HFFc6 (cell line): ENCODE results near the gene OR2S2. TPM values are rescaled to one million over a fixed set of nuclear protein-coding genes. Genes with fewer than 3 reads are reported as not detected.
"Not testable (repeated sequence)": the region's sequence is repeated elsewhere in the genome, so short reads cannot be mapped to it uniquely, and the experiment has no call there.

Experiments used
- DNase-seq: peaks from one replicate; pipeline ENCODE4 v3.0.0-alpha.2; 2018
- H3K27ac Mint-ChIP-seq: 2 replicates; pipeline ENCODE4 v1.8.0; 2020; ENCODE audit warnings: mild to moderate bottlenecking, mixed read lengths
- H3K27me3 Mint-ChIP-seq: 2 replicates; pipeline ENCODE4 v1.8.0; 2021; ENCODE audit warnings: mild to moderate bottlenecking, moderate library complexity, mixed read lengths; ENCODE audit not compliant: insufficient read depth
- H3K36me3 Mint-ChIP-seq: 2 replicates; pipeline ENCODE4 v1.8.0; 2021; ENCODE audit warnings: low read depth, mixed read lengths
- H3K4me1 Mint-ChIP-seq: 2 replicates; pipeline ENCODE4 v1.8.0; 2020; ENCODE audit warnings: low read depth, mixed read lengths
- H3K4me3 Mint-ChIP-seq: 2 replicates; pipeline ENCODE4 v1.8.0; 2020; ENCODE audit warnings: mild to moderate bottlenecking, moderate library complexity, mixed read lengths
- H3K9me3 Mint-ChIP-seq: 2 replicates; pipeline ENCODE4 v1.8.0; 2020; ENCODE audit warnings: mild to moderate bottlenecking, mixed read lengths
- CTCF ChIP-seq: fragments of 200-600 bp; sonication (generic); IDR thresholded peaks from 2 replicates; pipeline ENCODE4 v1.5.0; 2021; ENCODE audit warnings: antibody characterized with exemption, mild to moderate bottlenecking
- total RNA-seq, 6 experiments: library from RNA; stranded (reverse); fragmentation: NEBNext Ultra II Directional; extraction: Animal tissue kit (Norgen Biotek cat#: 25700); gene quantifications; 2 replicates in 1 of 6; 3 replicates in 5 of 6; pipeline ENCODE4 v1.2.3, GENCODE V29; 2021

Gene OR2S2
- total RNA-seq, 6 experiments from 2014 or later: not detected

GRCh38 chr9:35935755-35936509, 22.0 kb downstream of the OR2S2 start:
- Mint-ChIP-seq H3K36me3 (peaks cover 8% of the 10 kb centered on the region), H3K27me3 (no peaks in the 10 kb centered on the region), H3K9me3 (peaks cover 4% of the 10 kb centered on the region), H3K27ac (peak overlapping the region; percentile 83), H3K4me1 (peaks cover 76% of the 10 kb centered on the region), H3K4me3 (no peak overlapping the region)
- DNase-seq: peak; percentile 74
- no peak for TF ChIP-seq CTCF

GRCh38 chr9:35935261-35935660, 22.7 kb downstream of the OR2S2 start:
- H3K27ac Mint-ChIP-seq: peak overlapping the region; percentile 39
- peaks cover 8% of the 10 kb centered on the region for H3K36me3 Mint-ChIP-seq
- TF ChIP-seq CTCF: no peak
- no peak for DNase-seq
- no peak overlapping the region for H3K4me3 Mint-ChIP-seq
- H3K9me3 Mint-ChIP-seq: peaks cover 4% of the 10 kb centered on the region
- H3K27me3 Mint-ChIP-seq: no peaks in the 10 kb centered on the region
- H3K4me1 Mint-ChIP-seq: peaks cover 73% of the 10 kb centered on the region

GRCh38 chr9:35934069-35934468, 23.9 kb downstream of the OR2S2 start:
- peak overlapping the region; percentile 27 for H3K27ac Mint-ChIP-seq
- H3K27me3 Mint-ChIP-seq, H3K9me3 Mint-ChIP-seq, H3K36me3 Mint-ChIP-seq, DNase-seq, H3K4me3 Mint-ChIP-seq: not testable (repeated sequence)
- peaks cover 67% of the 10 kb centered on the region for H3K4me1 Mint-ChIP-seq

- H3K4me1 Mint-ChIP-seq: peaks cover 67% of the 10 kb centered on the region
- peaks cover 4% of the 10 kb centered on the region for H3K9me3 Mint-ChIP-seq
- H3K27ac Mint-ChIP-seq: peak overlapping the region; percentile 27
- DNase-seq: no peak
- H3K36me3 Mint-ChIP-seq: peaks cover 8% of the 10 kb centered on the region
- H3K27me3 Mint-ChIP-seq: no peaks in the 10 kb centered on the region
- no peak overlapping the region for H3K4me3 Mint-ChIP-seq
- TF ChIP-seq CTCF: no peak
These were observed 24.3 kb downstream of the OR2S2 start for GRCh38 chr9:35933550-35934067.

GRCh38 chr9:35932735-35933134, 25.2 kb downstream of the OR2S2 start:
- no peak for TF ChIP-seq CTCF
- Mint-ChIP-seq H3K4me1 (peaks cover 60% of the 10 kb centered on the region), H3K27me3 (no peaks in the 10 kb centered on the region), H3K27ac (no peak overlapping the region), H3K36me3 (peaks cover 8% of the 10 kb centered on the region), H3K9me3 (peaks cover 4% of the 10 kb centered on the region), H3K4me3 (no peak overlapping the region)
- no peak for DNase-seq

GRCh38 chr9:35930989-35931388, 27.0 kb downstream of the OR2S2 start:
- Mint-ChIP-seq H3K9me3 (no peaks in the 10 kb centered on the region), H3K27me3 (no peaks in the 10 kb centered on the region), H3K4me3 (no peak overlapping the region), H3K36me3 (no peaks in the 10 kb centered on the region), H3K4me1 (peaks cover 52% of the 10 kb centered on the region), H3K27ac (no peak overlapping the region)
- no peak for TF ChIP-seq CTCF
- no peak for DNase-seq
